WI38 (cell line): ENCODE measurements around the gene GALNT13.

Experiments
- H3K4me3 ChIP-seq: 2 replicates; pipeline ENCODE4 v1.5.1; 2011; ENCODE audit warnings: low read depth, mild to moderate bottlenecking, control low read depth, low read length
- CTCF ChIP-seq: IDR thresholded peaks from 2 replicates; pipeline ENCODE4 v1.5.1; 2012; ENCODE audit warnings: low read depth, mild to moderate bottlenecking, control low read depth, low read length

Gene GALNT13

GRCh38 chr2:154408786-154409185, 537.1 kb downstream of the GALNT13 start:
- no peak for TF ChIP-seq CTCF
- no peak overlapping the region for H3K4me3 ChIP-seq

DNA sequence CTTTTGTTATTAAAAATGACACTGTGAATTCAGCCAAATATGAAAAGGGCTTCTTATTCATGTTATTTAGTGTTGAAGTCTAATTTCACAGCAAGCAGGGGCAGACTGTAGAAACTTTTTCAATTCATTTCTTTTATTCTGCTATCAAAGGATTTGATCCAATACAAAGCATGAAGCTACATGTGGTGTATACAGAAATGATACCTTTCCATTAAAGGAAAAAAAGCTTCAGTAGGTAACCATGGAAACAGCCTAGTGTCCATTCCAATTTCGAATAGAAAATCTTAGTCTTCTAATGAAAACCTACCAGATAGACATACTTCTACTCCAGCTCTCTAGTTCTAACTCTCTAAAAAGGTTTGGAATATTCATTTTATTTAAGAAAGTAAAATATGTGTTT, 550.5 kb downstream of the GALNT13 start:
- no peak overlapping the region for H3K4me3 ChIP-seq

DNA sequence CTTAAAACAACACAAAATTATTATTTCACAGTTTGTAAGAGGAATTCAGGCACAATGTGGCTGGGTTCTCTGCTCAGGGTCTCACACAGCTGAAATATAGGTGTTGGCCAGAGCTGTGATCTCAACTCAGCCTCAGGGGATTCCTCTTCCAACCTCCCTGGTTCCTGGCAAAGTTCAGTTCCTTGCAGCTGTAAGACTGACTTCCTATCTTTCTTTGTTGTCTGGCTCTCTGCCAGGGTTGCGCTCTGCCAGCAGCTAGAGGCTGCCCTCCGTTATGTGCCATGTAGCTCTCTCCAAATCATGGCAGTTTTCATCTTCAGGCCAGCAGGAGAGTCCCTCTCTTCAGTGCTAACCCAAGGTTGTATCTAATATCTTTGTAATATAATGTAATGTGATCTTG, 554.3 kb downstream of the GALNT13 start:
- no peak overlapping the region for H3K4me3 ChIP-seq
- TF ChIP-seq CTCF = no peak

More for the DNA sequence above, 550.5 kb downstream of the GALNT13 start:
- no peak for TF ChIP-seq CTCF

- no peak for TF ChIP-seq CTCF
- no peak overlapping the region for H3K4me3 ChIP-seq
Measured at GRCh38 chr2:154427453-154427852, 555.7 kb downstream of the GALNT13 start.

DNA sequence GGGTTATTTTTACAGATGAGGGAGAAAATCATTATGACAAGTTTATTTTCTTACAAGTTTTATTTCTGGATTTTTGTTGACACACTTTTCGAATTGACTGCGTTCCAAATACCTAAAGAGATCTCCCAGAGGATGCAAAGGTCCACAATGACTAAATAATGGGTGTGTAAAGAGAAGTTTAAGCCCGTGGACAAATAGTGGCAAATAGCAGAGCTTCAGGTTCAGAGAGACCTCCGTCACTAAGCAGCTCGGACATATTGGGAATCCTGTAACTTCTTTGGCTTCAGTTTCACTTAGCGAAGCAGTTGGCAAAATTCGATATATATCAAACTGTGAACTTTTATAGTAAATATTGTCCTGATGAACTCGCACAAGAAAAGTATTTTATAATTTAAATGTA, 556.3 kb downstream of the GALNT13 start:
- no peak overlapping the region for H3K4me3 ChIP-seq
- no peak for TF ChIP-seq CTCF

DNA sequence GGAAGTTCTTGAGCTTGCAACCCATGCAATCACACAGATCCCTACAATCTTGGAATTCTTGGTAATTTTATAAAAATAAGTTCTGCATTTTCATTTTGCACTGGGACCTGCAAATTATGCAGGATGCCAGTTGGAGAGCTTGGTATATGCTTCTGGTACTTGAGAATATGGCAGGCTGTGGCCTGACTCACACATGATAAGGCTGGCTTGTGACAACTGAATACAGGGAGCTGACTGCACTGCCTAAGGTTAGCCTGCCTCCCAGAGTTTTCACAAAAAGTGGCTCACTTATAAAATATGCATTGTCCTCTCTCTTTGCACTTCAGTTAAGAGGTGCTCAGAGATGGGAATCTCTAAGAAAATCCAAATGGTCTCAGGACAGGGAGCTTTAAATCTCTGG, 561.3 kb downstream of the GALNT13 start:
- H3K4me3 ChIP-seq = no peak overlapping the region
- no peak for TF ChIP-seq CTCF

GRCh38 chr2:154437104-154437503, 565.4 kb downstream of the GALNT13 start:
- no peak for TF ChIP-seq CTCF
- no peak overlapping the region for H3K4me3 ChIP-seq
